Neuron (in vitro differentiated cells): ENCODE data around the gene ITGA6.

Experiments used
- H2AFZ ChIP-seq: one replicate; pipeline ENCODE4 v1.6.1; 2013; ENCODE audit warnings: low read depth, mild to moderate bottlenecking, inconsistent platforms, low read length, moderate library complexity
- H3K27me3 ChIP-seq: one replicate; pipeline ENCODE4 v1.6.1; 2013; ENCODE audit warnings: low read length; ENCODE audit not compliant: insufficient read depth
- H3K36me3 ChIP-seq: one replicate; pipeline ENCODE4 v1.6.1; 2013; ENCODE audit warnings: low read length; ENCODE audit not compliant: insufficient read depth
- H3K4me1 ChIP-seq: one replicate; pipeline ENCODE4 v1.6.1; 2013; ENCODE audit warnings: low read length; ENCODE audit not compliant: insufficient read depth
- H3K4me3 ChIP-seq: 2 replicates; pipeline ENCODE4 v1.5.1; 2013; ENCODE audit warnings: mild to moderate bottlenecking, low read length, moderate library complexity
- H3K9me3 ChIP-seq: one replicate; pipeline ENCODE4 v1.6.1; 2013; ENCODE audit warnings: low read length

Gene ITGA6

GRCh38 chr2:172427990-172428831, 825 bp downstream of the ITGA6 start:
- peaks cover 11% of the 10 kb centered on the region for H3K27me3 ChIP-seq
- peak overlapping the region; percentile 91 for H2AFZ ChIP-seq
- peaks cover 16% of the 10 kb centered on the region for H3K4me1 ChIP-seq
- H3K4me3 ChIP-seq: peak overlapping the region; percentile 64
- H3K9me3 ChIP-seq: no peaks in the 10 kb centered on the region
- no peaks in the 10 kb centered on the region for H3K36me3 ChIP-seq

- H3K4me1 ChIP-seq: peaks cover 16% of the 10 kb centered on the region
- no peaks in the 10 kb centered on the region for H3K36me3 ChIP-seq
- no peaks in the 10 kb centered on the region for H3K9me3 ChIP-seq
- H3K4me3 ChIP-seq: peak overlapping the region; percentile 64
- peaks cover 11% of the 10 kb centered on the region for H3K27me3 ChIP-seq
- H2AFZ ChIP-seq: peak overlapping the region; percentile 91
These were observed 1.4 kb downstream of the ITGA6 start for GRCh38 chr2:172428832-172429210.

GRCh38 chr2:172429301-172429968, 2.0 kb downstream of the ITGA6 start:
- H3K4me1 ChIP-seq: peaks cover 16% of the 10 kb centered on the region
- no peaks in the 10 kb centered on the region for H3K36me3 ChIP-seq
- peak overlapping the region; percentile 64 for H3K4me3 ChIP-seq
- H2AFZ ChIP-seq: peak overlapping the region; percentile 91
- no peaks in the 10 kb centered on the region for H3K9me3 ChIP-seq
- H3K27me3 ChIP-seq: peaks cover 11% of the 10 kb centered on the region

DNA sequence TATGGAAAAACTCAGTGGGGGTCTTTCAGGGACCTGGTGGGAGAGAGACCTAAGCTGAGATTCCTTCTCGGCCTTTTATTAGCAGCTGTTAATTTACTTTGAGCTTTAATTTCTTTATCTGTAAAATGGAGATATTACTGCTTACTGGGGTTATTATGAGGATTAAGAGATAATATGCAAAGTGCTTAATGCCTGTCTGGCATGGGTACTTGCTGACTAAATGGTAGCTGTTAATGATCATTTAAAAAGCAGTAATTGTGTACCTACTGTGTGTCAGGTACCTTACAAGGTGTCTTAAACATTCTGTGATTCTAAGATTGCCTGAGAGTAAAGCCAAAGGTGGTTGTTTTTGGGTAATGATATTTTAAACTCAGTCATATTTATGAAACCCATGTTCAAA, 2.6 kb downstream of the ITGA6 start:
- Histone ChIP-seq H3K4me1 (peaks cover 22% of the 10 kb centered on the region), H3K9me3 (no peaks in the 10 kb centered on the region), H2AFZ (no peak overlapping the region), H3K36me3 (no peaks in the 10 kb centered on the region), H3K4me3 (no peak overlapping the region), H3K27me3 (peaks cover 11% of the 10 kb centered on the region)

DNA sequence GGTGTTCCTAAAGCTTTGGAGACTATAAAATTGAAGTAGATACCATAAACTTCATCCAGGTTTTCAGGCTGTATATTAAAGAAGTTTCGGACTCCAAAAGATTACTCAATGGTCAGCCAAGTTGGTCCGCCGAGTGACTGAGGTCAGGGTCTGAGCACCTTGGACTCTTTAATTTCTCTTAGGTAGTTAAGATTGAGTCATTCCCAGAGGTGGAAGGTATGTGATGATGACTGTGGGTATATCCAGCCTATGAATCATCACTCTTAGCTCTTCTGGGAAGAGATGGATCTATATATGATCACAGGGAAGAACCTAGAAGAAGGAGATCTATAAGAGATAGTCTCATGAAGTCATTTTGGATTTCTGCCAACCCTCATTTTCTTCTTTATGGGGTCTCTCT, 3.3 kb downstream of the ITGA6 start:
- no peak overlapping the region for H2AFZ ChIP-seq
- no peaks in the 10 kb centered on the region for H3K9me3 ChIP-seq
- H3K4me3 ChIP-seq: no peak overlapping the region
- H3K36me3 ChIP-seq: no peaks in the 10 kb centered on the region
- H3K4me1 ChIP-seq: peaks cover 26% of the 10 kb centered on the region
- peaks cover 7% of the 10 kb centered on the region for H3K27me3 ChIP-seq

DNA sequence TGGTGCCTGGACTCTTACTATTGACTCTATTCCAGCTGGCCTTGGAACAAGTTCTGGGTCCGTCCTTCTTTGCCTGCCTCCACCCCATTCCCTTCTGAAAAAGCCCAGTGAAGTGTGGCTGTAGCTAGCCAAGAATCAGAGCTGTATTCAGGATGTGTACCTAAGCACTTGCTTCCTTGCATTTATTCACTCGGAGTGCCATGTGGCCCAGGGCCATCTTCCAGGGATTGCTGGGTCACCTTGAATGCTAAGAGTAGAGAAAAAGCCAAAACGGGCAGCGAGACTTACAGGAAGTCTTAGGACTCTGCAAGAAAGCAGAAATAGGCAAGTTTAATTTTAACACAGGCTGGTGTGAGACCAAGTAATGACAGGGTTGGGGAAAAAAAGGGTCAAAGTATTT, 4.1 kb downstream of the ITGA6 start:
- H3K4me1 ChIP-seq: peaks cover 26% of the 10 kb centered on the region
- no peaks in the 10 kb centered on the region for H3K36me3 ChIP-seq
- peaks cover 6% of the 10 kb centered on the region for H3K27me3 ChIP-seq
- no peak overlapping the region for H3K4me3 ChIP-seq
- no peak overlapping the region for H2AFZ ChIP-seq
- no peaks in the 10 kb centered on the region for H3K9me3 ChIP-seq

- Histone ChIP-seq H3K27me3 (peaks cover 1% of the 10 kb centered on the region), H3K4me3 (no peak overlapping the region), H3K36me3 (no peaks in the 10 kb centered on the region), H3K4me1 (peaks cover 24% of the 10 kb centered on the region), H3K9me3 (no peaks in the 10 kb centered on the region), H2AFZ (no peak overlapping the region)
These were observed 4.6 kb downstream of the ITGA6 start for GRCh38 chr2:172431993-172432392.

GRCh38 chr2:172433144-172433543, 5.8 kb downstream of the ITGA6 start:
- H2AFZ ChIP-seq: no peak overlapping the region
- H3K36me3 ChIP-seq: no peaks in the 10 kb centered on the region
- peaks cover 22% of the 10 kb centered on the region for H3K4me1 ChIP-seq
- no peaks in the 10 kb centered on the region for H3K9me3 ChIP-seq
- no peaks in the 10 kb centered on the region for H3K27me3 ChIP-seq
- no peak overlapping the region for H3K4me3 ChIP-seq

DNA sequence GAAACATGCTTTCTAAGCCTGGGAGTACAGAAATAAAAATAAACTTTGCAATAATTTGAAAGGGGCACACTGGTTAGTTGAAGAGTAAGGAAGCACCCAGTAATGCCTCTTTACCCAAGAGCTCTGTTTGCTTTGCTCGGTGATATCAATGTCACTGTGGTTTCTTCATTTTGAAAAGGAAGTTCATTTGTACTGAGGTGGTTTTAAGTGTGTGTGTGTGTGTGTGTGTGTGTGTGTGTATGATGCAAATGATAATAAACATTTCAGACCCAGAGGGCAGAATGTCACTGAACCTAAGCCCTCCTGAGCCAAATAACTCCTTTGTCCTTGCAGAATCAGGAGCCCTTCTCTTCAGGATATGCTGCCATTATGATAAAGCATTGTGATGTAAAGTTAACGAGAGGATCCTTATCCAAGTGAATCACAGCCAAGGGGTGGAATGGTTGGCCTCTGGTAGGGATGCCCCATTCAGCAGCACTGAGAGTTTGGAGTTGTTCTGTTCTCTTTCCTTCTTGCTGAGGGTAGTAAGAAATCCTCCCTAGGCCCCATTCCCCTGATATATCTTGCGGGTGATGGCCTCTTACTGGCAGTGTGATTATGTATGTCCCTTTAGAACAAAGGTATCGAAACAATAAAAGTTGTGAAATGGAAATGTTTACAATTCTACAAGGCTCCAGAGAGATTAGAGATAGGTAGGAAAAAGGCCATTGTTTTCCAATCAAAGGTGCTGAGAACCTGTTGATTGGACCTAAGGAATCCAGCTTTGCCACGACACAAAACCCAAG, 7.6 kb downstream of the ITGA6 start:
- H2AFZ ChIP-seq: no peak overlapping the region
- H3K36me3 ChIP-seq: no peaks in the 10 kb centered on the region
- no peaks in the 10 kb centered on the region for H3K27me3 ChIP-seq
- no peaks in the 10 kb centered on the region for H3K9me3 ChIP-seq
- no peak overlapping the region for H3K4me3 ChIP-seq
- H3K4me1 ChIP-seq: peaks cover 17% of the 10 kb centered on the region

DNA sequence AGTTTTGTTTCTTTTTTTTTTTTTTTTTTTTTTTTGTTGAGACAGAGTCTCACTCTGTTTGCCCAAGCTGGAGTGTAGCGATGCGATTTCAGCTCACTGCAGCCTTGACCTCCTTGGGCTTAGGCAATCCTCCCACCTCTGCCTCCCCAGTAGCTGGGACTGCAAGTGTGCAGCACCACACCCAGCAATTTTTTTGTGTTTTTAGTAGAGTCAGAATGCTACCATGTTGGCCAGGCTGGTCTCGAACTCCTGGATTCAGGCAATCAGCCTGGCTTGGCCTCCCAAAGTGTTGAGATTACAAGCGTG, 8.2 kb downstream of the ITGA6 start:
- Histone ChIP-seq H3K4me1 (peaks cover 15% of the 10 kb centered on the region), H3K4me3 (no peak overlapping the region), H3K36me3 (no peaks in the 10 kb centered on the region), H2AFZ (no peak overlapping the region), H3K27me3 (no peaks in the 10 kb centered on the region), H3K9me3 (no peaks in the 10 kb centered on the region)

DNA sequence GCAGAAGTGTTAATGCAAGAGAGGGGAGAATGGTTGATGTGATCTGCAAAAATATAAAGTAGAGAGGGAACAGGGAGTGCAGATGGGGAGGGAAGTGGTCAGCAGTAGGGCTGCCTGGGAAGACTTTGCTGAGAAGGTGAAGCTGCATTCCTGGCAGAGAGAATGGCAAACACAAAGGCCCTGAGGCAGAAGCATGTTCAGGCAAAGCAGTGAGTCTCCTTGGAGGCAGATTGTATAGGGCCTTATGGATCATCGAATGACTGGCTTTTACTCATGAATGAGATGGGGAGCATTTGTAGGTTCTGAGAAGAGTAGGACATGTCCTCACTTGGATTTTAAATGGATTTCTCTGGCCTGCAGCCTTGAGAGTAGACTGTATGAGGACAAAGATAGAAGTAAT, 9.5 kb downstream of the ITGA6 start:
- Histone ChIP-seq H3K36me3 (no peaks in the 10 kb centered on the region), H3K4me1 (peaks cover 19% of the 10 kb centered on the region), H3K27me3 (no peaks in the 10 kb centered on the region), H3K9me3 (no peaks in the 10 kb centered on the region), H3K4me3 (no peak overlapping the region), H2AFZ (no peak overlapping the region)

DNA sequence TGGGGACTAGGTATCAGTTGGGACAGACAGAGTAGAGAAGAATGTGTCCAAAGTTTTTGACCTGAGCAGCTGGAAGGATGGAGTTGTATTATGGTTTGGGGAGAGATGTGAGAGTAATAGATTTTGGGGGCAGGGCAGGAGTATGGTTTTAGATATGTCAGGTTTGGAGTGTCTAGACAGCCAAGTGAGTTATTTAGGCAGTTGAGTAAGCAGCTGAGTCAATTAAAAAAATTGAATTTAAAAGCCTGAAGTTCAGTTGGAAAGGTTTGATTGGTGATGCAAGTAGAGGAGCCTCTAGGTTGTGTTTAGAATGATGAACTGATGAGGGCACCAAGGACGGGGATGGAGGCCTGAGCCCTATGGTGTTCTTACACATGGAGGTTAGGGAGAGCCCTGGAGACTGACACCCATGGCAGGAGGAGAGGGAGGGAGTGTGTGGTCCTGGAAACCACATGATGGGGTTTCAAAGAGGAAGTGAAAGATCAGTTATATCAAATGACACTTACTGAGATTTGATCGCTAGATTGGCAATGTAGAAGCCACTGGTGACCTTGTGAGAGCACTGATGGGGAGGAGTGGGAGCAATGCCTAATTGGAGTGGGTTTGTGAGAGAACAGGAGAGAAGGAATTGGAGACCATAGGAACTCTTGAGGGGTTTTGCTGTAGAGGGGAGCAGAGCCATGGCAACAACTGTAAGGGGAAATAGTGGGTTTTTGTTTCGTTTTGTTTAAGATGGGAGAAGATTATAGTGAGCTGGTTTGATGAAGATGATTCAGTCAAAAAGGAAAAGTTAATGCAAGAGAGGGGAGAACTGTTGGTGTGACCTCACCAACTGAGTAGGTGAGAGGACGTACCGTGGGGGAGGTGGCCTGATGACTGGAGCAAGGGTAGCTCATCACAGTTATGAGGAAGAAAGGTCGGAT, 10.3 kb downstream of the ITGA6 start:
- Histone ChIP-seq H2AFZ (no peak overlapping the region), H3K4me3 (no peak overlapping the region), H3K36me3 (no peaks in the 10 kb centered on the region), H3K9me3 (no peaks in the 10 kb centered on the region), H3K4me1 (peaks cover 24% of the 10 kb centered on the region), H3K27me3 (no peaks in the 10 kb centered on the region)
